Keratinocyte (primary cell): ENCODE measurements around the gene ZBTB45. TPM values are rescaled to one million over a fixed set of nuclear protein-coding genes. Genes with fewer than 3 reads are reported as not detected.

Experiments
- DNase-seq: peaks from one replicate; pipeline ENCODE4 v3.0.0-alpha.2; 2011; ENCODE audit warnings: low read depth, missing footprints, low spot score
- FAIRE-seq: peaks from 2 replicates; lab custom pipeline; 2011; peaks lifted over from hg19 to GRCh38; lab: Jason Lieb, UNC
- H2AFZ ChIP-seq: 2 replicates; pipeline ENCODE4 v1.6.0; 2012; ENCODE audit warnings: low read length, control low read depth, inconsistent platforms; ENCODE audit not compliant: control insufficient read depth
- H3K27ac ChIP-seq: 2 replicates; pipeline ENCODE4 v1.5.1; 2011; ENCODE audit warnings: low read length; ENCODE audit not compliant: control insufficient read depth, insufficient read depth
- H3K27me3 ChIP-seq: 3 replicates; pipeline ENCODE4 v1.6.0; 2011; ENCODE audit warnings: low read length; ENCODE audit not compliant: control insufficient read depth, insufficient read depth; ENCODE audit errors: extremely low read depth
- H3K36me3 ChIP-seq, 2 experiments: 2 replicates in 1 of 2; 3 replicates in 1 of 2; pipeline ENCODE4 v1.5.1; 2011; ENCODE audit warnings: low read length in 2 of 2, mild to moderate bottlenecking in 1 of 2; ENCODE audit not compliant: control insufficient read depth in 2 of 2, insufficient read depth in 2 of 2; ENCODE audit errors: extremely low read depth in 1 of 2
- H3K4me1 ChIP-seq: 3 replicates; pipeline ENCODE4 v1.5.1; 2011; ENCODE audit warnings: low read length; ENCODE audit not compliant: control insufficient read depth, insufficient read depth; ENCODE audit errors: extremely low read depth
- H3K4me2 ChIP-seq: 3 replicates; pipeline ENCODE4 v1.6.0; 2011; ENCODE audit warnings: low read depth, low read length; ENCODE audit not compliant: control insufficient read depth, insufficient read depth; ENCODE audit errors: extremely low read depth
- H3K4me3 ChIP-seq, 3 experiments: fragments of 200-600 bp in 1 of 3; sonication (generic) in 1 of 3; 2 replicates in 2 of 3; 3 replicates in 1 of 3; pipeline ENCODE4 v1.5.1; 2011 to 2016; ENCODE audit warnings: low read length in 3 of 3, mild to moderate bottlenecking in 3 of 3, control low read depth in 2 of 3, inconsistent platforms in 1 of 3, low read depth in 1 of 3, mixed read lengths in 1 of 3, mixed run types in 1 of 3, moderate library complexity in 1 of 3; ENCODE audit not compliant: control insufficient read depth in 2 of 3, insufficient read depth in 2 of 3; ENCODE audit errors: extremely low read depth in 1 of 3
- H3K79me2 ChIP-seq: 2 replicates; pipeline ENCODE4 v1.6.0; 2012; ENCODE audit warnings: low read length; ENCODE audit not compliant: control insufficient read depth, insufficient read depth
- H3K9ac ChIP-seq: 3 replicates; pipeline ENCODE4 v1.6.0; 2011; ENCODE audit warnings: low read length; ENCODE audit not compliant: control insufficient read depth, insufficient read depth; ENCODE audit errors: extremely low read depth
- H3K9me1 ChIP-seq: 3 replicates; pipeline ENCODE4 v1.6.0; 2011; ENCODE audit warnings: low read length; ENCODE audit not compliant: control insufficient read depth, insufficient read depth; ENCODE audit errors: extremely low read depth
- H3K9me3 ChIP-seq: 2 replicates; pipeline ENCODE4 v1.5.1; 2012; ENCODE audit warnings: low read depth, low read length; ENCODE audit not compliant: control insufficient read depth
- H4K20me1 ChIP-seq: 3 replicates; pipeline ENCODE4 v1.6.0; 2011; ENCODE audit warnings: low read length; ENCODE audit not compliant: control insufficient read depth, insufficient read depth; ENCODE audit errors: extremely low read depth
- EZH2 ChIP-seq: IDR thresholded peaks from one replicate; pipeline ENCODE4 v1.6.1; 2012; ENCODE audit warnings: inconsistent platforms, mild to moderate bottlenecking, low read length, moderate library complexity
- dilution Hi-C: fragments of 300-500 bp; cut with MboI; formaldehyde crosslinking; loops from one replicate; pipeline ENCODE4 v1.7.0; 2020; ENCODE audit warnings: low sequenced_read_pairs; ENCODE audit not compliant: extremely low pct_ligation_motif_present
- polyA plus RNA-seq, 5 experiments: library from polyadenylated mRNA; depleted of rRNA in 3 of 5; stranded (reverse) in 3 of 5; stranded (forward) in 1 of 5; unstranded in 1 of 5; fragments of >200 nt; gene quantifications; 1 replicate in 1 of 5; 2 replicates in 3 of 5; 3 replicates in 1 of 5; pipeline versions ENCODE4 v1.2.1 to v1.2.3, GENCODE V29; 2011 to 2012; ENCODE audit warnings: missing spikeins in 2 of 5, low read depth in 1 of 5, low replicate concordance in 1 of 5
- TF ChIP-seq, protein P1 (sequence below), 3 experiments: IDR thresholded peaks in 1 of 3; conservative IDR thresholded peaks in 1 of 3; optimal IDR thresholded peaks in 1 of 3; 2 replicates in 2 of 3; 3 replicates in 1 of 3; pipeline versions ENCODE3 to v1.5.1; 2011; ENCODE audit warnings: low read length in 3 of 3, mild to moderate bottlenecking in 3 of 3, moderate library complexity in 2 of 3, control low read depth in 1 of 3, inconsistent platforms in 1 of 3; ENCODE audit not compliant: insufficient read depth in 2 of 3; ENCODE audit errors: extremely low read depth in 1 of 3

Gene ZBTB45
- polyA plus RNA-seq, 1 donor (not counting 4 experiments of a cell fraction or from before 2014, with no cell fraction given) = 3.1 TPM

DNA sequence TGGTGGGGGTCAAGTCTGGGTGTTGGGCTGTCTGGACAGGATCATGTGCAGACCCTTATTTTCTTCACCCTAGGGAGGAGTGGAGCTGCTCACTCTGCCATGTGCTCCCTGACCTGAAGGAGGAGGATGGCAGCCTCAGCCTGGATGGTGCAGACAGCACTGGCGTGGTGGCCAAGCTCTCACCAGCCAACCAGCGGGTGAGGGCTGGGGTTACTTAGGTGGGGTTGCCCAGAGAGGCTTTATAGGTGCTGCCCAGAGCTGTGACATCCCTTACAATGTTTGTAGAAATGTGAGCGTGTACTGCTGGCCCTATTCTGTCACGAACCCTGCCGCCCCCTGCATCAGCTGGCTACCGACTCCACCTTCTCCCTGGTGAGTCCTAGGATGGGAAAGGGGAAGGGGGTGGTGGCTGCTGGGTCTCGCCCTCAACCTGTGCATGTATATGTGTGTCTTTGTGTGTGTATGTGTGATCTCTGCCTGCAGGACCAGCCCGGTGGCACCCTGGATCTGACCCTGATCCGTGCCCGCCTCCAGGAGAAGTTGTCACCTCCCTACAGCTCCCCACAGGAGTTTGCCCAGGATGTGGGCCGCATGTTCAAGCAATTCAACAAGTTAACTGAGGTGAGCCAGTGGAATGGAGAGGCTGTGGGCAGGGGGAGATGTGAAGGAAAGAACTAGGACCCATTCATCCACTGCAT is 30.2 kb upstream of the ZBTB45 start:
- DNase-seq (no peak), FAIRE-seq (no peak)
- peaks cover 21% of the 10 kb centered on the region for H3K4me1 ChIP-seq
- dilution Hi-C loops = no loop called here
- peaks cover 73% of the 10 kb centered on the region for H3K79me2 ChIP-seq
- H3K27ac ChIP-seq = no peak overlapping the region
- H2AFZ ChIP-seq = no peak overlapping the region
- H4K20me1 ChIP-seq = peaks cover 51% of the 10 kb centered on the region
- no peak overlapping the region for H3K4me2 ChIP-seq
- no peak overlapping the region for H3K9ac ChIP-seq
- TF ChIP-seq, protein P1, sequence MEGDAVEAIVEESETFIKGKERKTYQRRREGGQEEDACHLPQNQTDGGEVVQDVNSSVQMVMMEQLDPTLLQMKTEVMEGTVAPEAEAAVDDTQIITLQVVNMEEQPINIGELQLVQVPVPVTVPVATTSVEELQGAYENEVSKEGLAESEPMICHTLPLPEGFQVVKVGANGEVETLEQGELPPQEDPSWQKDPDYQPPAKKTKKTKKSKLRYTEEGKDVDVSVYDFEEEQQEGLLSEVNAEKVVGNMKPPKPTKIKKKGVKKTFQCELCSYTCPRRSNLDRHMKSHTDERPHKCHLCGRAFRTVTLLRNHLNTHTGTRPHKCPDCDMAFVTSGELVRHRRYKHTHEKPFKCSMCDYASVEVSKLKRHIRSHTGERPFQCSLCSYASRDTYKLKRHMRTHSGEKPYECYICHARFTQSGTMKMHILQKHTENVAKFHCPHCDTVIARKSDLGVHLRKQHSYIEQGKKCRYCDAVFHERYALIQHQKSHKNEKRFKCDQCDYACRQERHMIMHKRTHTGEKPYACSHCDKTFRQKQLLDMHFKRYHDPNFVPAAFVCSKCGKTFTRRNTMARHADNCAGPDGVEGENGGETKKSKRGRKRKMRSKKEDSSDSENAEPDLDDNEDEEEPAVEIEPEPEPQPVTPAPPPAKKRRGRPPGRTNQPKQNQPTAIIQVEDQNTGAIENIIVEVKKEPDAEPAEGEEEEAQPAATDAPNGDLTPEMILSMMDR (optimal IDR thresholded peaks at IDR 0.05 in 1 of 3, IDR thresholded peaks at IDR 0.05 in 1 of 3, conservative IDR thresholded peaks at IDR 0.05 in 1 of 3; ENCODE audit: extremely low read depth in 1 of 3, insufficient read depth in 2 of 3, low read length in 3 of 3) = no peak
- no peak for TF ChIP-seq EZH2
- no peak overlapping the region for H3K4me3 ChIP-seq
- H3K9me1 ChIP-seq = peaks cover 9% of the 10 kb centered on the region
- peaks cover 51 to 64% of the 10 kb centered on the region in 2 experiments for H3K36me3 ChIP-seq
- H3K27me3 ChIP-seq = no peaks in the 10 kb centered on the region
- H3K9me3 ChIP-seq = no peaks in the 10 kb centered on the region

DNA sequence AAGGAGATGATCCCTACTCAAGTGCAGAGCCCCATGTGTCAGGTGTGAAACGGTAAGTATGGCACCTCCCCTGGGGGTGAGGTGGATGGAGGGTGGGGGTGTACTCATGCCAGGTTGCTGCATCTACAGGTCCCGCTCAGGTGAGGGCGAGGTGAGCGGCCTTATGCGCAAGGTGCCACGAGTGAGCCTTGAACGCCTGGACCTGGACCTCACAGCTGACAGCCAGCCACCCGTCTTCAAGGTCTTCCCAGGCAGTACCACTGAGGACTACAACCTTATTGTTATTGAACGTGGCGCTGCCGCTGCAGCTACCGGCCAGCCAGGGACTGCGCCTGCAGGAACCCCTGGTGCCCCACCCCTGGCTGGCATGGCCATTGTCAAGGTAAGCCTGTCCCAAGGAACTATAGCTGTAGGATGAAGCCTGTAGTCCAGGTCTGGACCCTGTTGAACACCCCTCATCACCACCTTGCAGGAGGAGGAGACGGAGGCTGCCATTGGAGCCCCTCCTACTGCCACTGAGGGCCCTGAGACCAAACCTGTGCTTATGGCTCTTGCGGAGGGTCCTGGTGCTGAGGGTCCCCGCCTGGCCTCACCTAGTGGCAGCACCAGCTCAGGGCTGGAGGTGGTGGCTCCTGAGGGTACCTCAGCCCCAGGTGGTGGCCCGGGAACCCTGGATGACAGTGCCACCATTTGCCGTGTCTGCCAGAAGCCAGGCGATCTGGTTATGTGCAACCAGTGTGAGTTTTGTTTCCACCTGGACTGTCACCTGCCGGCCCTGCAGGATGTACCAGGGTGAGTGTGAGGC is 29.5 kb upstream of the ZBTB45 start:
- Histone ChIP-seq H3K4me1 (peaks cover 18% of the 10 kb centered on the region), H3K9me3 (no peaks in the 10 kb centered on the region), H3K9me1 (peaks cover 9% of the 10 kb centered on the region), H3K27me3 (no peaks in the 10 kb centered on the region), H3K4me3 (no peak overlapping the region), H3K79me2 (peaks cover 69% of the 10 kb centered on the region), H3K9ac (no peak overlapping the region), H4K20me1 (peaks cover 51% of the 10 kb centered on the region), H2AFZ (no peak overlapping the region), H3K27ac (no peak overlapping the region), H3K4me2 (no peak overlapping the region), H3K36me3 (peaks cover 51 to 64% of the 10 kb centered on the region in 2 experiments)
- TF ChIP-seq, protein P1 (optimal IDR thresholded peaks at IDR 0.05 in 1 of 3, IDR thresholded peaks at IDR 0.05 in 1 of 3, conservative IDR thresholded peaks at IDR 0.05 in 1 of 3; ENCODE audit: extremely low read depth in 1 of 3, insufficient read depth in 2 of 3, low read length in 3 of 3) = no peak
- TF ChIP-seq EZH2 = no peak
- DNase-seq (no peak), FAIRE-seq (no peak)
- dilution Hi-C loops = no loop called here
